H9 (cell line): ENCODE results near the gene MED13L. TPM values are rescaled to one million over a fixed set of nuclear protein-coding genes. Genes with fewer than 3 reads are reported as not detected.

ENCODE experiments used
- DNase-seq: peaks from one replicate; pipeline ENCODE4 v3.0.0-alpha.2; 2017
- H2AFZ ChIP-seq: one replicate; pipeline ENCODE4 v1.6.1; 2013; ENCODE audit warnings: mild to moderate bottlenecking, low read length, control low read depth, moderate library complexity
- H2AK5ac ChIP-seq: 2 replicates; pipeline ENCODE4 v1.6.1; 2013; ENCODE audit warnings: low read length, control low read depth, mixed read lengths; ENCODE audit not compliant: insufficient read length
- H2BK120ac ChIP-seq: one replicate; pipeline ENCODE4 v1.6.1; 2013; ENCODE audit warnings: low read depth, mild to moderate bottlenecking, low read length, control low read depth, inconsistent platforms; ENCODE audit not compliant: poor library complexity, severe bottlenecking
- H2BK12ac ChIP-seq: 2 replicates; pipeline ENCODE4 v1.6.1; 2013; ENCODE audit warnings: low read length, control low read depth, mixed read lengths, low read depth; ENCODE audit not compliant: insufficient read length
- H2BK15ac ChIP-seq: 2 replicates; pipeline ENCODE4 v1.6.1; 2013; ENCODE audit warnings: low read depth, low read length, control low read depth
- H2BK20ac ChIP-seq: one replicate; pipeline ENCODE4 v1.6.1; 2013; ENCODE audit warnings: low read depth, mild to moderate bottlenecking, low read length, control low read depth, inconsistent platforms; ENCODE audit not compliant: poor library complexity, severe bottlenecking
- H2BK5ac ChIP-seq: 2 replicates; pipeline ENCODE4 v1.6.1; 2013; ENCODE audit warnings: low read length, control low read depth, mixed read lengths; ENCODE audit not compliant: insufficient read length
- H3K14ac ChIP-seq: 2 replicates; pipeline ENCODE4 v1.6.1; 2013; ENCODE audit warnings: low read length, control low read depth; ENCODE audit not compliant: insufficient read depth
- H3K18ac ChIP-seq: 2 replicates; pipeline ENCODE4 v1.6.1; 2013; ENCODE audit warnings: low read depth, mild to moderate bottlenecking, mixed read lengths, low read length, control low read depth; ENCODE audit not compliant: insufficient read length
- H3K23ac ChIP-seq: 2 replicates; pipeline ENCODE4 v1.6.1; 2013; ENCODE audit warnings: low read length, control low read depth, mixed read lengths, low read depth; ENCODE audit not compliant: insufficient read length
- H3K23me2 ChIP-seq: 2 replicates; pipeline ENCODE4 v1.6.1; 2013; ENCODE audit warnings: low read depth, mild to moderate bottlenecking, mixed read lengths, low read length, control low read depth; ENCODE audit not compliant: insufficient read length, poor library complexity, severe bottlenecking
- H3K27ac ChIP-seq: 2 replicates; pipeline ENCODE4 v1.5.1; 2013; ENCODE audit warnings: low read length, control low read depth, mixed read lengths, low read depth; ENCODE audit not compliant: insufficient read length
- H3K27me3 ChIP-seq: 2 replicates; pipeline ENCODE4 v1.6.1; 2013; ENCODE audit warnings: low read length, control low read depth, inconsistent platforms; ENCODE audit not compliant: insufficient read depth
- H3K4ac ChIP-seq: 2 replicates; pipeline ENCODE4 v1.6.1; 2013; ENCODE audit warnings: low read depth, mild to moderate bottlenecking, control low read depth, inconsistent platforms, low read length, moderate library complexity
- H3K4me1 ChIP-seq: 2 replicates; pipeline ENCODE4 v1.6.1; 2013; ENCODE audit warnings: low read length, control low read depth, inconsistent platforms; ENCODE audit not compliant: insufficient read depth
- H3K4me2 ChIP-seq: 2 replicates; pipeline ENCODE4 v1.6.1; 2013; ENCODE audit warnings: low read length, control low read depth, mixed read lengths; ENCODE audit not compliant: insufficient read length, insufficient read depth
- H3K56ac ChIP-seq: 2 replicates; pipeline ENCODE4 v1.6.1; 2013; ENCODE audit warnings: low read depth, mild to moderate bottlenecking, mixed read lengths, low read length, control low read depth; ENCODE audit not compliant: insufficient read length
- H3K79me1 ChIP-seq: 2 replicates; pipeline ENCODE4 v1.6.1; 2013; ENCODE audit warnings: low read depth, mild to moderate bottlenecking, moderate library complexity, low read length, control low read depth, inconsistent platforms; ENCODE audit not compliant: insufficient read depth, poor library complexity, severe bottlenecking
- H3K79me2 ChIP-seq: 2 replicates; pipeline ENCODE4 v1.6.1; 2013; ENCODE audit warnings: low read length, control low read depth, inconsistent platforms; ENCODE audit not compliant: insufficient read depth
- H3K9ac ChIP-seq: 2 replicates; pipeline ENCODE4 v1.6.1; 2013; ENCODE audit warnings: low read length, control low read depth, mixed read lengths; ENCODE audit not compliant: insufficient read length; ENCODE audit errors: extremely low read depth
- H3K9me3 ChIP-seq: one replicate; pipeline ENCODE4 v1.6.1; 2013; ENCODE audit warnings: low read depth, low read length, inconsistent platforms; ENCODE audit not compliant: control insufficient read depth
- H3T11ph ChIP-seq: one replicate; pipeline ENCODE4 v1.6.1; 2013; ENCODE audit warnings: mild to moderate bottlenecking, low read length, control low read depth, inconsistent platforms
- H4K20me1 ChIP-seq: one replicate; pipeline ENCODE4 v1.6.1; 2013; ENCODE audit not compliant: control insufficient read depth, insufficient read length, insufficient read depth
- H4K5ac ChIP-seq: 2 replicates; pipeline ENCODE4 v1.6.1; 2013; ENCODE audit warnings: low read depth, mild to moderate bottlenecking, mixed read lengths, low read length, control low read depth; ENCODE audit not compliant: insufficient read length
- H4K8ac ChIP-seq: replicated peaks from 2 replicates; pipeline ENCODE4 v1.6.1; 2013; ENCODE audit warnings: low read length, control low read depth, mixed read lengths, low read depth; ENCODE audit not compliant: insufficient read length
- H4K91ac ChIP-seq: 2 replicates; pipeline ENCODE4 v1.6.1; 2013; ENCODE audit warnings: low read depth, mild to moderate bottlenecking, moderate library complexity, mixed read lengths, low read length, control low read depth; ENCODE audit not compliant: insufficient read length
- H3K27ac Mint-ChIP-seq, 3 experiments: 2 replicates in 2 of 3; 3 replicates in 1 of 3; pipeline ENCODE4 v1.8.0; 2020 to 2021; ENCODE audit warnings: mixed read lengths in 3 of 3, mild to moderate bottlenecking in 1 of 3, moderate library complexity in 1 of 3
- H3K27me3 Mint-ChIP-seq: 2 replicates; pipeline ENCODE4 v1.8.0; 2021; ENCODE audit warnings: low read depth, mild to moderate bottlenecking, moderate library complexity, mixed read lengths
- H3K36me3 Mint-ChIP-seq, 3 experiments: 2 replicates in 2 of 3; 3 replicates in 1 of 3; pipeline ENCODE4 v1.8.0; 2020 to 2021; ENCODE audit warnings: low read depth in 3 of 3, mixed read lengths in 3 of 3; ENCODE audit not compliant: insufficient read depth in 1 of 3
- H3K4me1 Mint-ChIP-seq, 2 experiments: 2 replicates each; pipeline ENCODE4 v1.8.0; 2020; ENCODE audit warnings: mixed read lengths in 2 of 2
- H3K4me3 Mint-ChIP-seq, 2 experiments: 2 replicates in 1 of 2; 3 replicates in 1 of 2; pipeline ENCODE4 v1.8.0; 2020 to 2021; ENCODE audit warnings: mild to moderate bottlenecking in 2 of 2, mixed read lengths in 2 of 2, moderate library complexity in 1 of 2
- H3K9me3 Mint-ChIP-seq, 2 experiments: 2 replicates in 1 of 2; 3 replicates in 1 of 2; pipeline ENCODE4 v1.8.0; 2020; ENCODE audit warnings: mild to moderate bottlenecking in 2 of 2, mixed read lengths in 2 of 2, moderate library complexity in 1 of 2
- CTCF ChIP-seq: fragments of 200-600 bp; sonication (generic); conservative IDR thresholded peaks from 3 replicates; pipeline ENCODE4 v1.8.0; 2021; ENCODE audit warnings: antibody characterized with exemption, mild to moderate bottlenecking
- WGBS: extraction: QIAGEN DNeasy Blood & Tissue Kit; methylation state at CpG from one replicate; pipeline ENCODE4 v1.1.7; 2013; ENCODE audit warnings: missing lambda C conversion rate, low lambda C conversion rate, mixed read lengths; ENCODE audit not compliant: insufficient read length; ENCODE audit errors: extremely low coverage; 5-methylcytosine and 5-hydroxymethylcytosine counted together
- total RNA-seq: library from RNA; stranded (reverse); gene quantifications from 2 replicates; pipeline ENCODE4 v1.2.1, GENCODE V29; 2021

The MED13L gene
- total RNA-seq, 1 experiment from 2014 or later = 52.4 TPM

DNA sequence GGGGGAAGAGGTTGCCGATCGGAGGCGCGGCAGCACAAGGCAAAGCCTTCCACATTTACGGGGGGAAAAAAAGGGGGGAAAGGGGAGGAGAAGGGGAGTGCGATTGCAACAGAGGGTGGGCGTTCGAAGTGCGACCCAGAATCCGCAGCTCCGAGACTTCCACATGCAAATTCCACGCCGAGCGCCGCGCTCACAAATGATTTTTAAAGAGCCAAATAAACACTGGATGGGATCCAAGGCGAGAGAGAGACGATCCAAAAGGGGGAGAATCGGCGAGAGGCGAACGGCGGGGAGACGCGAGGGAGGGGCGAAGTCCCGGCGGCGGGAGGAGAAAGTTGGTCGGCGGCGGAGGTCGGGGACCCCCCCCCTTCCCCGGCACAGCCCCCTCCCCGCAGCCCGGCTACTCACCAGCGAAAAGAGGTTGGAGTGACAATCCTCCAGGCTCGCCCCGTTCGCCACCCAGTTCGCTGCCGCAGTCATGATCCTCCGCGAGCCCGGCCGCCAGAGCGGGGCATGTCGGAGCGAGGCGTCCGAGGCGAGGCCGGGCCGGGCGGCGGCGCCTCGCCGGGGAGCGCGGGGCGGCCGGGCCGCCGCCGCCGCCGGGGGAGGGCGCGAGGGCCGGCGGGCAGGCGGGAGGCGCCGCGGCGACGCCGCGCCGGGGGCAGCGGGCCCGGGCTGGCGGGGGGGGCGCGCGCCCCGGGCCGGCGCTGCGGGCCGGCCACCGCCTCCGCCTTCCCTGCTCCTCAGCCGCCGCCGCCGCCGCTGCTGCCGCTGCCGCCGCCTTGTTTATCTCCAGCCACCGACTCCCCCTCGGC lies 634 bp downstream of the MED13L start:
- H3T11ph ChIP-seq = no peak overlapping the region
- H4K91ac ChIP-seq = no peak overlapping the region
- H3K4ac ChIP-seq = no peak overlapping the region
- H3K4me3 Mint-ChIP-seq = peak overlapping the region; percentile 95 to 100
- peak overlapping the region; percentile 67 to 100 (median 92) for H3K27ac Mint-ChIP-seq
- peak overlapping the region; percentile 88 for H3K4me2 ChIP-seq
- H3K9ac ChIP-seq = peak overlapping the region; percentile 82
- no peak for DNase-seq
- H3K27ac ChIP-seq = no peak overlapping the region
- H2AK5ac ChIP-seq = no peak overlapping the region
- H3K9me3 Mint-ChIP-seq = no peaks in the 10 kb centered on the region; a peak in 3 of 5 replicates
- H3K9me3 ChIP-seq = no peaks in the 10 kb centered on the region
- H3K4me1 Mint-ChIP-seq = peaks cover 47 to 56% of the 10 kb centered on the region in 2 experiments
- H3K36me3 Mint-ChIP-seq = no peaks in the 10 kb centered on the region
- H3K23ac ChIP-seq = no peak overlapping the region
- no peak overlapping the region for H4K8ac ChIP-seq
- H3K18ac ChIP-seq = peak overlapping the region; percentile 64
- no peaks in the 10 kb centered on the region for H3K27me3 ChIP-seq
- H2BK15ac ChIP-seq = no peak overlapping the region
- no peak overlapping the region for H4K5ac ChIP-seq
- H3K79me2 ChIP-seq = peaks cover 17% of the 10 kb centered on the region; the same call in 1 of the 2 replicates
- H3K27me3 Mint-ChIP-seq = peaks cover 1% of the 10 kb centered on the region; the same call in 1 of the 2 replicates
- no peak for TF ChIP-seq CTCF
- H3K23me2 ChIP-seq = peaks cover 13% of the 10 kb centered on the region
- peak overlapping the region; percentile 77; the same call in 1 of the 2 replicates for H3K14ac ChIP-seq
- WGBS = no CpG with 5 or more reads among the region's 104 CpGs
- H4K20me1 ChIP-seq = no peaks in the 10 kb centered on the region
- H3K56ac ChIP-seq = no peak overlapping the region
- no peak overlapping the region for H2BK20ac ChIP-seq
- no peak overlapping the region for H2AFZ ChIP-seq
- no peak overlapping the region for H2BK12ac ChIP-seq
- H2BK120ac ChIP-seq = no peak overlapping the region
- no peaks in the 10 kb centered on the region; the same call in 1 of the 2 replicates for H3K4me1 ChIP-seq
- H2BK5ac ChIP-seq = no peak overlapping the region
- no peaks in the 10 kb centered on the region for H3K79me1 ChIP-seq
